Caco-2 (cell line): ENCODE data around the gene PALS2. TPM values are rescaled to one million over a fixed set of nuclear protein-coding genes. Genes with fewer than 3 reads are reported as not detected.

Experiments used
- BruUV-seq: library from RNA; stranded (reverse); fragments of 400-500 nt; replicated peaks from 2 replicates; lab custom pipeline; 2021; lab: Mats Ljungman, UMichigan
- CTCF ChIA-PET: fragments of 300-600 bp; sonication (Branson Sonifier 250); formaldehyde crosslinking; loops from one replicate; lab custom pipeline; 2022; ENCODE audit warnings: antibody characterized with exemption; lab: Charles Lee
- POLR2A ChIA-PET: fragments of 300-600 bp; sonication (Branson Sonifier 250); formaldehyde crosslinking; loops from one replicate; lab custom pipeline; 2022; ENCODE audit warnings: antibody characterized with exemption; lab: Charles Lee
- DNase-seq, 2 experiments: peaks; one replicate each; pipeline versions ENCODE4 v3.0.0 to v3.0.0-alpha.2; 2020 to 2022
- H3K27me3 ChIP-seq: replicated peaks from 2 replicates; pipeline ENCODE4 v1.6.0; 2011; ENCODE audit warnings: low read length; ENCODE audit not compliant: control insufficient read depth, insufficient read depth
- H3K36me3 ChIP-seq: 2 replicates; pipeline ENCODE4 v1.5.1; 2011; ENCODE audit warnings: low read length; ENCODE audit not compliant: control insufficient read depth, insufficient read depth
- H3K4me1 ChIP-seq: fragments of 250-450 bp; sonication (Bioruptor Pico); 2 replicates; pipeline ENCODE4 v1.5.1; 2020; ENCODE audit warnings: mild to moderate bottlenecking
- H3K4me3 ChIP-seq: 2 replicates; pipeline ENCODE4 v1.5.1; 2011; ENCODE audit warnings: low read depth, mild to moderate bottlenecking, control low read depth, low read length
- H3K9me3 ChIP-seq: fragments of 250-450 bp; sonication (Bioruptor Pico); 2 replicates; pipeline ENCODE4 v1.5.1; 2020; ENCODE audit warnings: mild to moderate bottlenecking, moderate library complexity
- H3K27ac Mint-ChIP-seq: one replicate; pipeline ENCODE4 v1.8.0; 2022; ENCODE audit warnings: mixed read lengths; ENCODE audit not compliant: unreplicated experiment
- H3K27me3 Mint-ChIP-seq: one replicate; pipeline ENCODE4 v1.8.0; 2022; ENCODE audit warnings: mixed read lengths; ENCODE audit not compliant: insufficient read depth, unreplicated experiment
- H3K36me3 Mint-ChIP-seq: one replicate; pipeline ENCODE4 v1.8.0; 2022; ENCODE audit warnings: mild to moderate bottlenecking, mixed read lengths; ENCODE audit not compliant: insufficient read depth, unreplicated experiment
- H3K4me1 Mint-ChIP-seq: one replicate; pipeline ENCODE4 v1.8.0; 2022; ENCODE audit warnings: low read depth, mixed read lengths; ENCODE audit not compliant: unreplicated experiment
- H3K4me3 Mint-ChIP-seq: one replicate; pipeline ENCODE4 v1.8.0; 2022; ENCODE audit warnings: mild to moderate bottlenecking, moderate library complexity, mixed read lengths; ENCODE audit not compliant: unreplicated experiment
- H3K9me3 Mint-ChIP-seq: one replicate; pipeline ENCODE4 v1.8.0; 2022; ENCODE audit warnings: mixed read lengths; ENCODE audit not compliant: unreplicated experiment
- intact Hi-C: fragments of 100-400 bp; cut with micrococcal nuclease; formaldehyde crosslinking; loops from one replicate; pipeline ENCODE4 v1.10.0; 2022; ENCODE audit not compliant: unreplicated experiment
- total RNA-seq: library from RNA; stranded (reverse); gene quantifications from 2 replicates; pipeline ENCODE4 v1.2.3, GENCODE V29; 2022
- TF ChIP-seq, protein P1 (sequence below), 2 experiments: fragments of 200-600 bp in 1 of 2; IDR thresholded peaks; 1 replicate in 1 of 2; 2 replicates in 1 of 2; pipeline versions ENCODE4 v1.5.1 to v1.8.0; 2011 to 2022; ENCODE audit warnings: antibody characterized with exemption in 1 of 2, control low read depth in 1 of 2, inconsistent platforms in 1 of 2, low read depth in 1 of 2, low read length in 1 of 2, mild to moderate bottlenecking in 1 of 2, moderate library complexity in 1 of 2; ENCODE audit not compliant: insufficient read depth in 1 of 2, severe bottlenecking in 1 of 2, unreplicated experiment in 1 of 2

The PALS2 gene
- total RNA-seq, 1 experiment from 2014 or later, result 38.5 TPM

GRCh38 chr7:24540956-24541355 is 32.3 kb upstream of the PALS2 start:
- no peak overlapping the region for H3K27ac Mint-ChIP-seq
- Histone ChIP-seq H3K36me3 (no peaks in the 10 kb centered on the region), H3K27me3 (no peaks in the 10 kb centered on the region; the same call in 1 of the 2 replicates), H3K4me1 (no peaks in the 10 kb centered on the region), H3K4me3 (no peak overlapping the region), H3K9me3 (no peaks in the 10 kb centered on the region)
- DNase-seq, result no peak
- H3K27me3 Mint-ChIP-seq, result no peaks in the 10 kb centered on the region
- H3K4me1 Mint-ChIP-seq, result no peaks in the 10 kb centered on the region
- POLR2A ChIA-PET, result no interaction called here
- no peaks in the 10 kb centered on the region for H3K36me3 Mint-ChIP-seq
- intact Hi-C loops, result no loop called here
- H3K9me3 Mint-ChIP-seq, result no peaks in the 10 kb centered on the region
- BruUV-seq, result no TSS peak
- CTCF ChIA-PET, result no interaction called here
- TF ChIP-seq, protein P1, sequence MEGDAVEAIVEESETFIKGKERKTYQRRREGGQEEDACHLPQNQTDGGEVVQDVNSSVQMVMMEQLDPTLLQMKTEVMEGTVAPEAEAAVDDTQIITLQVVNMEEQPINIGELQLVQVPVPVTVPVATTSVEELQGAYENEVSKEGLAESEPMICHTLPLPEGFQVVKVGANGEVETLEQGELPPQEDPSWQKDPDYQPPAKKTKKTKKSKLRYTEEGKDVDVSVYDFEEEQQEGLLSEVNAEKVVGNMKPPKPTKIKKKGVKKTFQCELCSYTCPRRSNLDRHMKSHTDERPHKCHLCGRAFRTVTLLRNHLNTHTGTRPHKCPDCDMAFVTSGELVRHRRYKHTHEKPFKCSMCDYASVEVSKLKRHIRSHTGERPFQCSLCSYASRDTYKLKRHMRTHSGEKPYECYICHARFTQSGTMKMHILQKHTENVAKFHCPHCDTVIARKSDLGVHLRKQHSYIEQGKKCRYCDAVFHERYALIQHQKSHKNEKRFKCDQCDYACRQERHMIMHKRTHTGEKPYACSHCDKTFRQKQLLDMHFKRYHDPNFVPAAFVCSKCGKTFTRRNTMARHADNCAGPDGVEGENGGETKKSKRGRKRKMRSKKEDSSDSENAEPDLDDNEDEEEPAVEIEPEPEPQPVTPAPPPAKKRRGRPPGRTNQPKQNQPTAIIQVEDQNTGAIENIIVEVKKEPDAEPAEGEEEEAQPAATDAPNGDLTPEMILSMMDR (IDR thresholded peaks at IDR 0.05; ENCODE audit: insufficient read depth in 1 of 2, low read depth in 1 of 2, low read length in 1 of 2, severe bottlenecking in 1 of 2, unreplicated experiment in 1 of 2), result no peak
- H3K4me3 Mint-ChIP-seq, result no peak overlapping the region

DNA sequence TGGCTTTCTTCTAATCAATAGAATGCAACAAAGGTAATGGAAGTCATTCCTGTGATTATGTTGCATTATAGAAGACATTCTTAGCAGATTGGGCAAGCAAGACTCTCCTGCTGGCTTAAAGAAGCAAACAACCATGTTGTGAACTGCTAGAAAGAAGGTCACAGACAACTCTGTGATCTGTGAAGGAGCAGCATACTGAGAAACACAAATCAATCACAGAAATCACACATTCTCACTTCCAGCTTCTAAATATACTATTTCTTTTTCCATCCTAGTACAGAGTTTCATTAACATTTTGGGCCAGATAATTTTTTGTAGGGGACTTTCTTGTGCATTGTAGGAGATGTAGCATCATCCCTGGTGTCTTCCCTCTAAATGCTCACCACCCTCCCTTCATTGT is 28.0 kb upstream of the PALS2 start:
- Mint-ChIP-seq H3K9me3 (no peaks in the 10 kb centered on the region), H3K4me1 (no peaks in the 10 kb centered on the region), H3K36me3 (no peaks in the 10 kb centered on the region), H3K27me3 (no peaks in the 10 kb centered on the region), H3K4me3 (no peak overlapping the region), H3K27ac (no peak overlapping the region)
- Histone ChIP-seq H3K27me3 (no peaks in the 10 kb centered on the region; the same call in 1 of the 2 replicates), H3K4me1 (no peaks in the 10 kb centered on the region), H3K36me3 (no peaks in the 10 kb centered on the region), H3K4me3 (no peak overlapping the region), H3K9me3 (no peaks in the 10 kb centered on the region)
- POLR2A ChIA-PET, result no interaction called here
- CTCF ChIA-PET, result no interaction called here
- TF ChIP-seq, protein P1 (IDR thresholded peaks at IDR 0.05; ENCODE audit: insufficient read depth in 1 of 2, low read depth in 1 of 2, low read length in 1 of 2, severe bottlenecking in 1 of 2, unreplicated experiment in 1 of 2), result no peak
- BruUV-seq, result no TSS peak
- no peak for DNase-seq
- intact Hi-C loops, result no loop called here

DNA sequence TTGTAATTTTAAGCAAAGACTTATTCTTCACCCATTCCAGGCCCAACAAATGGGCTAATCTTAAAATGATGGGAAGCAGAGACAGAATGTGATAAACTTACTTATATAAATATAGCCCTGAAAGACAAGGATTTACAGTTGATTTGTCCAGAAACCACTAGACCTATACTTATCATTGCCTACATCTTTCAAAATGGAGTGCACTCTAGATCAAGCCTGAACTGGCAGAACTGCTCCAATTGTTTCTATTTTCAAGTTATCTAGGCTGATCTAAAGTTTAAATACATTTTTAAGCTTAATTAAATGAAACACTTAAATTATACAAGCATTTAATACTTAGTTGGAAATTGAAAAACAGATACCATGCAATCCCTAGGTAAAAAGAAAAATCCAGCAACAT is 24.9 kb upstream of the PALS2 start:
- Histone ChIP-seq H3K27me3 (no peaks in the 10 kb centered on the region; the same call in 1 of the 2 replicates), H3K36me3 (no peaks in the 10 kb centered on the region), H3K4me1 (no peaks in the 10 kb centered on the region), H3K9me3 (no peaks in the 10 kb centered on the region), H3K4me3 (no peak overlapping the region)
- POLR2A ChIA-PET, result no interaction called here
- H3K27me3 Mint-ChIP-seq, result no peaks in the 10 kb centered on the region
- H3K4me3 Mint-ChIP-seq, result no peak overlapping the region
- no peaks in the 10 kb centered on the region for H3K36me3 Mint-ChIP-seq
- intact Hi-C loops, result no loop called here
- no peaks in the 10 kb centered on the region for H3K9me3 Mint-ChIP-seq
- no peak overlapping the region for H3K27ac Mint-ChIP-seq
- no peak for DNase-seq
- H3K4me1 Mint-ChIP-seq, result no peaks in the 10 kb centered on the region
- CTCF ChIA-PET, result no interaction called here
- TF ChIP-seq, protein P1 (IDR thresholded peaks at IDR 0.05; ENCODE audit: insufficient read depth in 1 of 2, low read depth in 1 of 2, low read length in 1 of 2, severe bottlenecking in 1 of 2, unreplicated experiment in 1 of 2), result no peak
- no TSS peak for BruUV-seq
